Fibroblast of mammary gland (primary cell): Measurements from ENCODE around the gene GLDN.
"Not testable (repeated sequence)": the region's sequence is repeated elsewhere in the genome, so short reads cannot be mapped to it uniquely, and the experiment has no call there.

ENCODE experiments used
- DNase-seq: peaks from one replicate; pipeline ENCODE4 v3.0.0-alpha.2; 2010; ENCODE audit warnings: low read depth
- H3K4me3 ChIP-seq: 2 replicates; pipeline ENCODE4 v1.5.1; 2011; ENCODE audit warnings: low read depth, mild to moderate bottlenecking, low read length, moderate library complexity; ENCODE audit not compliant: control insufficient read depth
- TF ChIP-seq, protein P1 (sequence below): conservative IDR thresholded peaks from 2 replicates; pipeline ENCODE4 v1.5.1; 2011; ENCODE audit warnings: low read depth, low read length, inconsistent platforms; ENCODE audit not compliant: control insufficient read depth, insufficient read depth

Gene GLDN

DNA sequence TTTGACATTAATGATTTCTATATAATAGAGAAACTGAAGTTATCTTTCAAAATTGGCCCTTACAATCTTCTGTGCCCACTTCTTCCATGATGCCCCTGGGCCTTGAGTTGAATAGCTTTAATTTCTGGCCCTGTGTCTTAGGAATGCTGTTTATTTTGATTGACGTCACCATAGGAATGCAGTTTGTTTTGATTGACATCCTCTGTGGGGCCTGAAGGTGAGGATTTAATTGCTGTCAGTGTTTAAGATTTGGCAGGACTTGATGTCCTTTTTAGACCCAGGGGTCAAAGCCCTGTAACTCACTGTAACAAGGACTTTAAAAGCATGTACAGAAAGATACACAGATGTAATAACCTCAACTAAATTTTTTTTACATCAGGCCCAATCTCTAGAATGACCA lies 83.3 kb downstream of the GLDN start:
- TF ChIP-seq, protein P1, sequence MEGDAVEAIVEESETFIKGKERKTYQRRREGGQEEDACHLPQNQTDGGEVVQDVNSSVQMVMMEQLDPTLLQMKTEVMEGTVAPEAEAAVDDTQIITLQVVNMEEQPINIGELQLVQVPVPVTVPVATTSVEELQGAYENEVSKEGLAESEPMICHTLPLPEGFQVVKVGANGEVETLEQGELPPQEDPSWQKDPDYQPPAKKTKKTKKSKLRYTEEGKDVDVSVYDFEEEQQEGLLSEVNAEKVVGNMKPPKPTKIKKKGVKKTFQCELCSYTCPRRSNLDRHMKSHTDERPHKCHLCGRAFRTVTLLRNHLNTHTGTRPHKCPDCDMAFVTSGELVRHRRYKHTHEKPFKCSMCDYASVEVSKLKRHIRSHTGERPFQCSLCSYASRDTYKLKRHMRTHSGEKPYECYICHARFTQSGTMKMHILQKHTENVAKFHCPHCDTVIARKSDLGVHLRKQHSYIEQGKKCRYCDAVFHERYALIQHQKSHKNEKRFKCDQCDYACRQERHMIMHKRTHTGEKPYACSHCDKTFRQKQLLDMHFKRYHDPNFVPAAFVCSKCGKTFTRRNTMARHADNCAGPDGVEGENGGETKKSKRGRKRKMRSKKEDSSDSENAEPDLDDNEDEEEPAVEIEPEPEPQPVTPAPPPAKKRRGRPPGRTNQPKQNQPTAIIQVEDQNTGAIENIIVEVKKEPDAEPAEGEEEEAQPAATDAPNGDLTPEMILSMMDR = no peak
- no peak overlapping the region for H3K4me3 ChIP-seq
- DNase-seq = no peak

DNA sequence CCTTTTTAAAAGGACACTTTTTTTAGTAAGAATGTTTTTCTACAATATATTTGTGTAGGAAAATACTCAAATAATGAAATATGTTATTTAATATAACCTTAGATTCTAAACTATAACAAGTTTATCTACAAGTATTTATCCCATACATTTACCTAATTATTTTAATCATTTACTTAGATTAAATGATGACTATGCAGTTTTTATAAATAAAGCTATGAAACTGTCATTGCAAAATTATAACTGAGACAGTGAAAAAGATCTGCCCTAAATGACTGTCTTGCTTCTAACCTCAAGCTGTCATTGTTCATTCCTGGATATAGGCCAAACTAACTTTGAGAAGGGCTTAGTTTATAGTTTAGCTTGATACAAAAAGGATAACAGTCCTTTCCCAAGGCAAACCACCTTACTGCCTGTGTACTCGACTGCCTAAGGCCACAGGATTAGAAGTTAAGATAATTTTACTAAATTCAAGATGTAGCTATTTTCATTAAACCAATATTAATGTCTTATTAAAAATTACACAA lies 84.1 kb downstream of the GLDN start:
- no peak overlapping the region for H3K4me3 ChIP-seq
- DNase-seq = no peak
- TF ChIP-seq, protein P1 = no peak

DNA sequence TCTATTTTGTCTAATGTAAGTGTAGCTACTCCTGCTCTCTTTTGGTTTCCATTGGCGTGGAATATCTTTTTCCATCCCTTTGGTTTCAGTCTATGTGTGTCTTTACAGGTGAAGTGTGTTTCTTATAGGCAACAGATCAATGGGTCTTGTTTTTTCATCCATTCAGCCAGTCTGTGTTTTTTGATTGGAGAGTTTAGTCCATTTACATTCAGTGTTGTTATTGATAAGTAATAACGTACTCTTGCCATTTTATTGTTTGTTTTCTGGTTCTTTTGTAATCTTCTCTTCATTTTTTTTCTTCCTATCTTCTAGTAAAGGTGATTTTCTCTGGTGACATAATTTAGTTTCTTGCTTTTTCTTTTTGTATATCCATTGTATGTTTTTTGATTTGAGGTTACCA lies 97.1 kb downstream of the GLDN start:
- TF ChIP-seq, protein P1 = no peak
- no peak overlapping the region for H3K4me3 ChIP-seq
- no peak for DNase-seq

DNA sequence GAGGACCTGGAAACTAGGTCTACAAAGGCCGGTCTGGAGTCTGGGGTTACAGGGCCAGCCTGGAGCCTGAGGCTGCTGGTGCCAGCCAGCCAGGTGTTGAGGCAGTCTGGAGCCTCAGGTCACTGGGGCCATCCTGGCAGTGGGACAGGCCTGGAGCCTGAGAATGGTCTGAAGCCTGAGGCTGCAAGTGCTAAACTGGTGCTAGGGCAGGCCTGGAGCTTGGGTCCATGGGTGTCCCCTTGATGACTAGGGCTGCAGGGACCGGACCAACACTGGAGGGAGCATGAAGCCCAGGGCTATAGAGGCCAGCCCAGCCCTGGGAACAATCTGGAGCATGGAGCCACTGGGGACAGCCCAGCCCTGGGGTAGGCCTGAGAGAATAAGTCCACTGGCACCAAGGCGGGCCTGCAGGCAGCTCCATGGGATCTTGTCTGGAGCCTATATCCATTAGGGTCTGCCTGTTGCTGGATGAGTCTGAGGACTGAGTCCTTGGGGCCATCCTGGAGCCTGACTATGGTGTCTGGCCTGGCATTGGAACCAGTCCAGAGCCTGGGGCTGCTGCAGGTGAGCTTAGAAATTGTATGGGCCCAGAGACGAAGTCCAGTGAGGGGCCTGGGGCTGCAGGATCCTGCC lies 101.9 kb downstream of the GLDN start:
- TF ChIP-seq, protein P1 = no peak
- DNase-seq = no peak
- H3K4me3 ChIP-seq = no peak overlapping the region

DNA sequence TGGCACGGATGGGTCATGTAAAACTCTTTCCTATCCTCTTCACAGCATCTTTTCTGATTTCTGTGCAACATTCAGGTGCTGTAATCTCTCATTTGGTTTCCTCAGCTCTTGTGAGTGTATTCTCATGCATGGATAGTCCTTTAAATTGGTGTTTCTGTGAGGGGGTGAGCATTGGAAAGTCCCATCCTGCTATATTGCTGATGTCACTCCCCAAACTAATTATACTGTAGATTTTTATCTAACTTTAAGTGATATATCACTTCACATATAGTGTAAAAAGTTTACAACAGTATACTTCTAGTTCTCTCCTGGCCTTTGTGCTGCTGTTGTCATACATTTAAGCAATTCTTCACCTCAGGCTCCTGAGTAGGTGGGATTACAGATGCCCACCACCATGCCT lies 102.7 kb downstream of the GLDN start:
- DNase-seq = no peak
- no peak overlapping the region for H3K4me3 ChIP-seq
- TF ChIP-seq, protein P1 = no peak

DNA sequence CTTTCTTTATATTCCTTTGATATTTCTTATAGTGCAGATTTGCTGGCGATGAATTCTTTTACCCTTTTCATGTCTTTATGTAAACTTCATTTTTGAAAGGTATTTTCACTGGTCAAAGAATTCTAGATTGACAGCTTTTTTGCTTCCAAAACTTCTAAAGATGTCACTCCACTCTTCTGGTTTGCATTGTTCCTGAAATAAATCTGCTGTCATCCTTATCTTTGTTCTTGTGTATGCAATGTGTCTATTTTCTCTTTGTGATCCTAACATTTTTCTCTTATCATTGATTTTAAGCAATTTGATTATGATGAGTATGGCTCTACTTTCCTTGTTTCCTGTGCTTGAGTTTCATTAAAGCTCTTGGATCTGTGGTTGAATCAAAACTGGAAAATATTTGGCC lies 103.4 kb downstream of the GLDN start:
- no peak overlapping the region for H3K4me3 ChIP-seq
- TF ChIP-seq, protein P1 = no peak
- DNase-seq = no peak

DNA sequence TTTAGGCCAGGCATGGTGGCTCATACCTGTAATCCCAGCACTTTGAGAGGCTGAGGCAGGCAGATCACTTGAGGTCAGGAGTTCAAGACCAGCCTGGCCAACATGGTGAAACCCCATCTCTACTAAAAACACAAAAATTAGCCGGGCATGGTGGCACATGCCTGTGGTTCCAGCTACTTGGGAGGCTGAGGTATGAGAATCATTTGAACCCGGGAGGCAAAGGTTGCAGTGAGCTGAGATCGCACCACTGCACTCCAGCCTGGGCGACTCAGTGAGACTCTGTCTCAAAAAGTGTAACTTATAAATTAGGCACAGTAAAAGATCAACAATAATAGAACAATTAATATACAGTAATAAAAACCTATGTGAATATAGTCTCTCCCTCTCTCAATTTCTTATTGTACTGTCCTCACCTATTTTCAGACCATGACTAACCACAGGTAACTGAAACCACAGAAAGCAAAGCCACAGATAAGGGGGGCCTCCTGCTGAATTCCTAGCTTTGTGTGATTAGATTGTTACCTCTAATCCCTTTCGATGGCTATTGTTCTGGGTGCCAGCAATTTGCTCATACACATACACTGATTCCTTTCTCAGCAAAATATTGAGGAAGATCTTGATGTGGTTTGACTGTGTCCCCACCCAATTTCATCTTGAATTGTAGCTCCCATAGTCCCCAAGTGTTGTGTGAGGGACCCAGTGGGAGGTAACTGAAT lies 104.7 kb downstream of the GLDN start:
- not testable (repeated sequence) for DNase-seq, H3K4me3 ChIP-seq
